NCI-H524 treated with DMSO at 0.1 percent for 48 hours (cell line): Measurements from ENCODE around the gene SH3TC1.

Experiments
- DNase-seq: peaks from one replicate; lab custom pipeline; 2025; lab: John Stamatoyannopoulos, UW

Gene SH3TC1

GRCh38 chr4:8244001-8244757 is 45.1 kb downstream of the SH3TC1 start:
- no peak for DNase-seq

- no peak for DNase-seq
Measured at GRCh38 chr4:8244931-8245460, 45.9 kb downstream of the SH3TC1 start.

- no peak for DNase-seq
Measured at GRCh38 chr4:8245884-8246833, 47.1 kb downstream of the SH3TC1 start.

GRCh38 chr4:8247047-8247930 is 48.2 kb downstream of the SH3TC1 start:
- DNase-seq = no peak

GRCh38 chr4:8248091-8248490 is 49.0 kb downstream of the SH3TC1 start:
- DNase-seq = no peak

- no peak for DNase-seq
Measured at GRCh38 chr4:8250227-8250626, 51.1 kb downstream of the SH3TC1 start.

- no peak for DNase-seq
Measured at GRCh38 chr4:8250637-8251036, 51.5 kb downstream of the SH3TC1 start.

- no peak for DNase-seq
Measured at GRCh38 chr4:8251110-8251883, 52.2 kb downstream of the SH3TC1 start.

GRCh38 chr4:8252301-8253173 is 53.4 kb downstream of the SH3TC1 start:
- DNase-seq = no peak

- no peak for DNase-seq
Measured at GRCh38 chr4:8254076-8254475, 55.0 kb downstream of the SH3TC1 start.

- DNase-seq = no peak
Measured at GRCh38 chr4:8255698-8256441, 56.8 kb downstream of the SH3TC1 start.

GRCh38 chr4:8257854-8258253 is 58.8 kb downstream of the SH3TC1 start:
- DNase-seq = no peak

- DNase-seq = no peak
Measured at GRCh38 chr4:8258552-8259212, 59.6 kb downstream of the SH3TC1 start.

GRCh38 chr4:8259743-8260430 is 60.8 kb downstream of the SH3TC1 start:
- DNase-seq = no peak

GRCh38 chr4:8260656-8261111 is 61.6 kb downstream of the SH3TC1 start:
- no peak for DNase-seq

GRCh38 chr4:8261851-8262535 is 62.9 kb downstream of the SH3TC1 start:
- DNase-seq = no peak

GRCh38 chr4:8262637-8263322 is 63.7 kb downstream of the SH3TC1 start:
- no peak for DNase-seq
